IMR-90 (cell line): ENCODE measurements around the gene CTDSPL. TPM values are rescaled to one million over a fixed set of nuclear protein-coding genes. Genes with fewer than 3 reads are reported as not detected.

ENCODE experiments used
- ATAC-seq: fragments of 200-7000 bp; cut with Tn5 transposase; 2 replicates; pipeline ENCODE4 v1.9.1; 2020; ENCODE audit warnings: low read depth, mild to moderate bottlenecking, moderate library complexity
- BruUV-seq: library from RNA; stranded (reverse); fragments of 400-500 nt; replicated peaks from 2 replicates; lab custom pipeline; 2021; lab: Mats Ljungman, UMichigan
- CTCF ChIA-PET: fragments of 300-600 bp; formaldehyde crosslinking; extraction: SDS; loops from one replicate; lab custom pipeline; 2021; ENCODE audit warnings: antibody characterized with exemption; lab: Yijun Ruan, JAX
- POLR2A ChIA-PET: fragments of 300-600 bp; sonication (Branson Sonifier 250); formaldehyde crosslinking; loops from one replicate; lab custom pipeline; 2022; ENCODE audit warnings: antibody characterized with exemption; ENCODE audit not compliant: unreplicated experiment; lab: Charles Lee
- DNase-seq: peaks from one replicate; pipeline ENCODE4 v3.0.0; 2013
- H2AFZ ChIP-seq: replicated peaks from 2 replicates; pipeline ENCODE3; 2013; ENCODE audit warnings: low read length, mild to moderate bottlenecking; ENCODE audit not compliant: poor library complexity
- H2AK5ac ChIP-seq: 2 replicates; pipeline ENCODE4 v1.6.1; 2013; ENCODE audit warnings: low read depth, low read length, inconsistent platforms
- H2AK9ac ChIP-seq: replicated peaks from 2 replicates; pipeline ENCODE3; 2013; ENCODE audit warnings: mild to moderate bottlenecking, low read depth, low read length, moderate library complexity; ENCODE audit not compliant: poor library complexity
- H2BK120ac ChIP-seq: 2 replicates; pipeline ENCODE4 v1.6.1; 2013; ENCODE audit warnings: low read depth, low read length, inconsistent platforms
- H2BK15ac ChIP-seq: 3 replicates; pipeline ENCODE4 v1.6.1; 2013; ENCODE audit warnings: low read depth, low read length, inconsistent platforms
- H2BK20ac ChIP-seq: 2 replicates; pipeline ENCODE4 v1.6.1; 2013; ENCODE audit warnings: low read depth, mild to moderate bottlenecking, inconsistent platforms, low read length, moderate library complexity
- H2BK5ac ChIP-seq: 2 replicates; pipeline ENCODE4 v1.6.1; 2013; ENCODE audit warnings: mild to moderate bottlenecking, low read depth, low read length, inconsistent platforms; ENCODE audit not compliant: poor library complexity, severe bottlenecking
- H3K14ac ChIP-seq: replicated peaks from 2 replicates; pipeline ENCODE4 v1.6.1; 2013; ENCODE audit warnings: low read depth, low read length, inconsistent platforms
- H3K18ac ChIP-seq: 2 replicates; pipeline ENCODE4 v1.6.1; 2013; ENCODE audit warnings: low read depth, low read length, control low read depth
- H3K23ac ChIP-seq: 2 replicates; pipeline ENCODE4 v1.6.1; 2013; ENCODE audit warnings: low read depth, low read length, inconsistent platforms
- H3K27ac ChIP-seq: 2 replicates; pipeline ENCODE4 v1.5.1; 2013; ENCODE audit warnings: mild to moderate bottlenecking, control low read depth, low read length; ENCODE audit not compliant: insufficient read depth
- H3K27me3 ChIP-seq: 2 replicates; pipeline ENCODE4 v1.6.1; 2013; ENCODE audit warnings: low read length; ENCODE audit not compliant: control insufficient read depth, insufficient read depth
- H3K36me3 ChIP-seq: 2 replicates; pipeline ENCODE4 v1.6.1; 2013; ENCODE audit warnings: low read length, mixed read lengths; ENCODE audit not compliant: control insufficient read depth, insufficient read depth
- H3K4ac ChIP-seq: 2 replicates; pipeline ENCODE4 v1.6.1; 2013; ENCODE audit warnings: low read depth, low read length, inconsistent platforms
- H3K4me1 ChIP-seq: 2 replicates; pipeline ENCODE4 v1.6.1; 2013; ENCODE audit warnings: low read length, mixed read lengths; ENCODE audit not compliant: control insufficient read depth, insufficient read depth
- H3K4me2 ChIP-seq: 2 replicates; pipeline ENCODE4 v1.6.1; 2013; ENCODE audit warnings: low read depth, mild to moderate bottlenecking, control low read depth, low read length, moderate library complexity
- H3K4me3 ChIP-seq: 2 replicates; pipeline ENCODE4 v1.5.1; 2013; ENCODE audit warnings: low read depth, mild to moderate bottlenecking, control low read depth, low read length, moderate library complexity; ENCODE audit not compliant: insufficient read depth
- H3K56ac ChIP-seq: 2 replicates; pipeline ENCODE4 v1.6.1; 2013; ENCODE audit warnings: low read length, inconsistent platforms; ENCODE audit not compliant: insufficient read depth; ENCODE audit errors: extremely low read depth
- H3K79me1 ChIP-seq, 2 experiments: 2 replicates each; pipeline ENCODE4 v1.6.1; 2013; ENCODE audit warnings: low read length in 2 of 2, inconsistent platforms in 1 of 2, low read depth in 1 of 2
- H3K9ac ChIP-seq: 2 replicates; pipeline ENCODE4 v1.6.1; 2013; ENCODE audit warnings: low read depth, low read length, control low read depth
- H3K9me1 ChIP-seq: 2 replicates; pipeline ENCODE4 v1.6.1; 2013; ENCODE audit warnings: low read length, inconsistent platforms; ENCODE audit not compliant: insufficient read depth
- H3K9me3 ChIP-seq: 2 replicates; pipeline ENCODE4 v1.6.1; 2013; ENCODE audit warnings: low read length; ENCODE audit not compliant: control insufficient read depth, insufficient read depth
- H4K20me1 ChIP-seq: 2 replicates; pipeline ENCODE4 v1.6.1; 2013; ENCODE audit warnings: low read length, inconsistent platforms; ENCODE audit not compliant: insufficient read depth
- H4K5ac ChIP-seq: 2 replicates; pipeline ENCODE4 v1.6.1; 2013; ENCODE audit warnings: mild to moderate bottlenecking, low read depth, low read length, control low read depth
- H4K8ac ChIP-seq, 2 experiments: 2 replicates each; pipeline ENCODE4 v1.6.1; 2013; ENCODE audit warnings: low read depth in 2 of 2, low read length in 2 of 2, control low read depth in 1 of 2, inconsistent platforms in 1 of 2
- H4K91ac ChIP-seq: 2 replicates; pipeline ENCODE4 v1.6.1; 2013; ENCODE audit warnings: low read depth, low read length, inconsistent platforms; ENCODE audit not compliant: insufficient read depth
- BHLHE40 ChIP-seq: fragments of 150-350 bp; IDR thresholded peaks from 2 replicates; pipeline ENCODE4 v1.6.1; 2016; ENCODE audit warnings: mild to moderate bottlenecking, low read depth, low read length
- CEBPB ChIP-seq: IDR thresholded peaks from 2 replicates; pipeline ENCODE4 v1.6.1; 2012; ENCODE audit warnings: low read depth, low read length, improper control_type of control experiment
- MAZ ChIP-seq: IDR thresholded peaks from 2 replicates; pipeline ENCODE4 v1.6.1; 2012; ENCODE audit warnings: low read depth, mild to moderate bottlenecking, low read length, improper control_type of control experiment, moderate library complexity, borderline replicate concordance
- NFE2L2 ChIP-seq: fragments of 150-350 bp; IDR thresholded peaks from 2 replicates; pipeline ENCODE4 v1.6.1; 2016; ENCODE audit warnings: low read depth, mild to moderate bottlenecking, low read length
- RAD21 ChIP-seq: IDR thresholded peaks from 2 replicates; pipeline ENCODE4 v1.6.1; 2012; ENCODE audit warnings: low read length, improper control_type of control experiment
- RCOR1 ChIP-seq: IDR thresholded peaks from 2 replicates; pipeline ENCODE4 v1.6.1; 2012; ENCODE audit warnings: mild to moderate bottlenecking, low read length, improper control_type of control experiment; ENCODE audit not compliant: insufficient replicate concordance
- RFX5 ChIP-seq: IDR thresholded peaks from 2 replicates; pipeline ENCODE4 v1.8.0; 2012; ENCODE audit warnings: low read depth, mild to moderate bottlenecking, low read length, moderate library complexity
- USF2 ChIP-seq: fragments of 150-350 bp; IDR thresholded peaks from 2 replicates; pipeline ENCODE4 v1.6.1; 2017; ENCODE audit warnings: mild to moderate bottlenecking, antibody characterized with exemption, low read length, low read depth
- WGBS, 2 experiments: methylation state at CpG; one replicate each; pipeline versions ENCODE4 v1.1.5 to v1.1.7; 2013; ENCODE audit warnings: missing lambda C conversion rate in 2 of 2; ENCODE audit not compliant: insufficient read length in 1 of 2; ENCODE audit errors: extremely low coverage in 2 of 2; 5-methylcytosine and 5-hydroxymethylcytosine counted together
- dilution Hi-C: fragments of 300-500 bp; cut with HindIII; formaldehyde crosslinking; loops from one replicate; pipeline ENCODE4 v1.14.3; 2018; ENCODE audit warnings: low sequenced_read_pairs; ENCODE audit not compliant: unreplicated experiment
- in situ Hi-C: fragments of 300-500 bp; cut with MboI; formaldehyde crosslinking; loops from 3 replicates; pipeline ENCODE4 v1.14.3; 2019; ENCODE audit warnings: low sequenced_read_pairs, inconsistent platforms, mixed read lengths
- intact Hi-C: fragments of 100-400 bp; cut with micrococcal nuclease; formaldehyde crosslinking; loops from 2 replicates; pipeline ENCODE4 v1.10.0; 2022
- polyA plus RNA-seq, 3 experiments: library from polyadenylated mRNA; depleted of rRNA; stranded (reverse); fragments of >200 nt; gene quantifications; 2 replicates each; pipeline ENCODE4 v1.2.3, GENCODE V29; 2012; ENCODE audit warnings: low replicate concordance in 1 of 3
- total RNA-seq: library from RNA; depleted of rRNA; stranded (reverse); fragments of >200 nt; gene quantifications from 2 replicates; pipeline ENCODE4 v1.2.3, GENCODE V29; 2012
- TF ChIP-seq, protein P1 (sequence below): fragments of 150-350 bp; IDR thresholded peaks from 2 replicates; pipeline ENCODE4 v1.6.1; 2016; ENCODE audit warnings: low read depth, mild to moderate bottlenecking, low read length, moderate library complexity, borderline replicate concordance

Gene CTDSPL
- total and polyA plus RNA-seq, 2 of the 4 experiments (the other 2 are of a cell fraction) = 24.5 to 29.0 TPM

- TF ChIP-seq MAZ = no peak
These were observed 167.1 kb downstream of the CTDSPL start (continued) for GRCh38 chr3:38028621-38029361.

GRCh38 chr3:38029400-38030125, 167.9 kb downstream of the CTDSPL start, which contains the start of gene PLCD1:
TSS of gene PLCD1 (minus strand) at chr3:38029642. CDS start at chr3:38029539, 103 bp downstream.
- H3K9ac ChIP-seq = peak within 1 kb of the TSS; percentile 15
- no peaks in the 10 kb centered on the region; the same call in 1 of the 2 replicates for H4K20me1 ChIP-seq
- intact Hi-C loops = no loop called here
- peaks cover 9% of the 10 kb centered on the region for H3K4me1 ChIP-seq
- peaks cover 1% of the 10 kb centered on the region; the same call in 1 of the 2 replicates for H3K9me1 ChIP-seq
- no TSS peak for BruUV-seq
- peak within 1 kb of the TSS; percentile 96 for H2AK9ac ChIP-seq
- no peaks in the 10 kb centered on the region for H3K27me3 ChIP-seq
- peak within 1 kb of the TSS; percentile 76 for H2AK5ac ChIP-seq
- peak within 1 kb of the TSS; percentile 89 for H3K18ac ChIP-seq
- in situ Hi-C loops = no loop called here
- no peak for DNase-seq
- H3K79me1 ChIP-seq = peaks cover 3 to 10% of the 10 kb centered on the region in 2 experiments; a peak in 1 of 4 replicates
- H3K4me3 ChIP-seq = peak within 1 kb of the TSS; percentile 60
- H3K23ac ChIP-seq = peak within 1 kb of the TSS; percentile 75
- H3K36me3 ChIP-seq = no peaks in the 10 kb centered on the region
- H4K5ac ChIP-seq = peak within 1 kb of the TSS; percentile 97
- no peak within 1 kb of the TSS for H2BK20ac ChIP-seq
- no peak within 1 kb of the TSS for H2BK15ac ChIP-seq
- H3K27ac ChIP-seq = peak within 1 kb of the TSS; percentile 3; the same call in 1 of the 2 replicates
- H2BK120ac ChIP-seq = peak within 1 kb of the TSS; percentile 49; the same call in 1 of the 2 replicates
- H2AFZ ChIP-seq = peak within 1 kb of the TSS; percentile 97
- peak within 1 kb of the TSS; percentile 99 for H3K4me2 ChIP-seq
- no peaks in the 10 kb centered on the region for H3K9me3 ChIP-seq
- H3K56ac ChIP-seq = no peak within 1 kb of the TSS
- dilution Hi-C loops = no loop called here
- no peak for TF ChIP-seq BHLHE40
- TF ChIP-seq, protein P1, sequence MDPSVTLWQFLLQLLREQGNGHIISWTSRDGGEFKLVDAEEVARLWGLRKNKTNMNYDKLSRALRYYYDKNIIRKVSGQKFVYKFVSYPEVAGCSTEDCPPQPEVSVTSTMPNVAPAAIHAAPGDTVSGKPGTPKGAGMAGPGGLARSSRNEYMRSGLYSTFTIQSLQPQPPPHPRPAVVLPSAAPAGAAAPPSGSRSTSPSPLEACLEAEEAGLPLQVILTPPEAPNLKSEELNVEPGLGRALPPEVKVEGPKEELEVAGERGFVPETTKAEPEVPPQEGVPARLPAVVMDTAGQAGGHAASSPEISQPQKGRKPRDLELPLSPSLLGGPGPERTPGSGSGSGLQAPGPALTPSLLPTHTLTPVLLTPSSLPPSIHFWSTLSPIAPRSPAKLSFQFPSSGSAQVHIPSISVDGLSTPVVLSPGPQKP = no peak
- TF ChIP-seq USF2 = no peak
- no peak for TF ChIP-seq NFE2L2
- no peak for TF ChIP-seq RFX5
- peak; percentile 90 for TF ChIP-seq RCOR1
- no peak for TF ChIP-seq CEBPB
- TF ChIP-seq RAD21 = no peak
- WGBS, 2 experiments = 5% methylated on average over 9 of the region's 75 CpGs; no CpG with 5 or more reads in 1 of the 2 experiments
- H2BK5ac ChIP-seq = no peak within 1 kb of the TSS
- peak; percentile 46 for ATAC-seq
- CTCF ChIA-PET = no interaction called here
- H3K14ac ChIP-seq = peak within 1 kb of the TSS; percentile 72
- H4K8ac ChIP-seq = peak within 1 kb of the TSS; percentile 49 to 92; a peak in 3 of 4 replicates
- peak within 1 kb of the TSS; percentile 73 for H4K91ac ChIP-seq
- peak within 1 kb of the TSS; percentile 94 for H3K4ac ChIP-seq
- POLR2A ChIA-PET = interaction anchor here (0.6 kb wide), 1 partner anchor 10 kb away, joined by 5 read pairs; no protein-coding TSS in a partner anchor
